Thyroid gland (tissue), 4 donors: Measurements from ENCODE around the gene BATF. TPM values are rescaled to one million over a fixed set of nuclear protein-coding genes. Genes with fewer than 3 reads are reported as not detected.

Experiments
- DNase-seq, 2 donors: peaks; one replicate each; pipeline ENCODE4 v3.0.0-alpha.2; 2019
- H3K27ac ChIP-seq, 3 donors: fragments of 200-600 bp; sonication (generic); 1 replicate in 2 of 3; 2 replicates in 1 of 3; pipeline ENCODE4 v1.5.1; 2016 to 2019; ENCODE audit warnings: mild to moderate bottlenecking in 1 of 3, moderate library complexity in 1 of 3
- H3K27me3 ChIP-seq: fragments of 200-600 bp; sonication (generic); one replicate; pipeline ENCODE4 v1.5.1; 2019
- H3K36me3 ChIP-seq, 2 donors: fragments of 200-600 bp; sonication (generic); one replicate each; pipeline ENCODE4 v1.5.1; 2016 to 2019
- H3K4me1 ChIP-seq, 2 donors: fragments of 200-600 bp; sonication (generic); one replicate each; pipeline ENCODE4 v1.5.1; 2017 to 2019
- H3K4me3 ChIP-seq, 3 donors: fragments of 200-600 bp; sonication (generic); replicated peaks in 1 of 3; 1 replicate in 2 of 3; 2 replicates in 1 of 3; pipeline ENCODE4 v1.5.1; 2016; ENCODE audit warnings: mild to moderate bottlenecking in 1 of 3
- H3K9me3 ChIP-seq: fragments of 200-600 bp; sonication (generic); one replicate; pipeline ENCODE4 v1.5.1; 2017
- CTCF ChIP-seq, 6 experiments: fragments of 200-600 bp in 3 of 6; fragments of 450-650 bp in 3 of 6; sonication (generic) in 3 of 6; IDR thresholded peaks; one replicate each; pipeline ENCODE4 v1.5.1; 2016 to 2019; ENCODE audit warnings: antibody characterized with exemption in 6 of 6, mild to moderate bottlenecking in 2 of 6, inconsistent platforms in 1 of 6, moderate library complexity in 1 of 6
- POLR2A ChIP-seq, 2 donors: fragments of 450-650 bp; IDR thresholded peaks; one replicate each; pipeline ENCODE4 v1.6.1; 2017; ENCODE audit warnings: antibody characterized with exemption in 2 of 2, mild to moderate bottlenecking in 2 of 2, moderate library complexity in 1 of 2
- WGBS, 2 donors: methylation state at CpG; one replicate each; pipeline ENCODE4 v1.1.5; 2017; 5-methylcytosine and 5-hydroxymethylcytosine counted together
- intact Hi-C: fragments of 100-400 bp; cut with DNase I; formaldehyde crosslinking; loops from one replicate; pipeline ENCODE4 v1.15.1; 2023
- total RNA-seq, 4 donors: library from RNA; depleted of rRNA; stranded (reverse); fragments of >200 nt; gene quantifications; one replicate each; pipeline ENCODE4 v1.2.3, GENCODE V29; 2016

BATF gene
- total RNA-seq, 4 donors from 2014 or later: 1.6 to 6.6 (median 4.9) TPM; not detected in 1

GRCh38 chr14:75549169-75549568 lies 26.9 kb downstream of the BATF start:
- H3K4me3 ChIP-seq: no peak overlapping the region
- WGBS, 2 donors: 85 to 90% methylated on average over 5 of the region's 5 CpGs
- H3K27ac ChIP-seq: no peak overlapping the region
- no peak for DNase-seq
- no peaks in the 10 kb centered on the region for H3K9me3 ChIP-seq
- H3K27me3 ChIP-seq: no peaks in the 10 kb centered on the region
- TF ChIP-seq POLR2A (IDR thresholded peaks at IDR 0.05) (no peak), CTCF (IDR thresholded peaks at IDR 0.05) (no peak)
- H3K36me3 ChIP-seq: no peaks in the 10 kb centered on the region
- H3K4me1 ChIP-seq: no peaks in the 10 kb centered on the region
- intact Hi-C loops: no loop called here

GRCh38 chr14:75551021-75551420 lies 28.8 kb downstream of the BATF start:
- no peaks in the 10 kb centered on the region for H3K9me3 ChIP-seq
- H3K36me3 ChIP-seq: no peaks in the 10 kb centered on the region
- H3K4me1 ChIP-seq: no peaks in the 10 kb centered on the region
- H3K27ac ChIP-seq: no peak overlapping the region
- TF ChIP-seq CTCF (IDR thresholded peaks at IDR 0.05) (no peak), POLR2A (IDR thresholded peaks at IDR 0.05) (no peak)
- 86 to 93% methylated on average over 7 of the region's 7 CpGs for WGBS, 2 donors
- H3K27me3 ChIP-seq: no peaks in the 10 kb centered on the region
- intact Hi-C loops: loop anchor here (10.0 kb wide), 1 partner anchor 56 kb away; no protein-coding TSS in a partner anchor
- DNase-seq: no peak
- no peak overlapping the region for H3K4me3 ChIP-seq

GRCh38 chr14:75553157-75553556 lies 30.9 kb downstream of the BATF start:
- no peak for DNase-seq
- Histone ChIP-seq H3K36me3 (no peaks in the 10 kb centered on the region), H3K4me1 (no peaks in the 10 kb centered on the region), H3K27me3 (no peaks in the 10 kb centered on the region), H3K9me3 (no peaks in the 10 kb centered on the region), H3K27ac (no peak overlapping the region), H3K4me3 (no peak overlapping the region)
- TF ChIP-seq CTCF (IDR thresholded peaks at IDR 0.05) (no peak), POLR2A (IDR thresholded peaks at IDR 0.05) (no peak)
- intact Hi-C loops: loop anchor here (10.0 kb wide), 1 partner anchor 58 kb away; no protein-coding TSS in a partner anchor
- WGBS, 2 donors: 94 to 97% methylated on average over 6 of the region's 6 CpGs

- 72 to 80% methylated on average over 4 of the region's 4 CpGs for WGBS, 2 donors
- intact Hi-C loops: loop anchor here (10.0 kb wide), 1 partner anchor 59 kb away; no protein-coding TSS in a partner anchor
- Histone ChIP-seq H3K36me3 (no peaks in the 10 kb centered on the region), H3K9me3 (no peaks in the 10 kb centered on the region), H3K27me3 (no peaks in the 10 kb centered on the region), H3K4me3 (no peak overlapping the region), H3K4me1 (no peaks in the 10 kb centered on the region), H3K27ac (no peak overlapping the region)
- no peak for DNase-seq
- TF ChIP-seq CTCF (IDR thresholded peaks at IDR 0.05) (no peak), POLR2A (IDR thresholded peaks at IDR 0.05) (no peak)
Measured at GRCh38 chr14:75553761-75554364, 31.6 kb downstream of the BATF start.

GRCh38 chr14:75554482-75554881 lies 32.2 kb downstream of the BATF start:
- Histone ChIP-seq H3K27me3 (no peaks in the 10 kb centered on the region), H3K27ac (no peak overlapping the region), H3K36me3 (no peaks in the 10 kb centered on the region), H3K4me1 (peaks cover 0 to under 1% of the 10 kb centered on the region in 2 donors), H3K9me3 (no peaks in the 10 kb centered on the region), H3K4me3 (no peak overlapping the region)
- intact Hi-C loops: loop anchor here (10.0 kb wide), 1 partner anchor 60 kb away; no protein-coding TSS in a partner anchor
- DNase-seq: no peak
- TF ChIP-seq CTCF (IDR thresholded peaks at IDR 0.05) (no peak), POLR2A (IDR thresholded peaks at IDR 0.05) (no peak)
- 50 to 63% methylated on average over 2 of the region's 2 CpGs for WGBS, 2 donors
